ENCODE measurements around the gene YBX3. TPM values are rescaled to one million over a fixed set of nuclear protein-coding genes. Genes with fewer than 3 reads are reported as not detected.

The YBX3 gene
- total RNA-seq, 1 donor from 2014 or later: 162 TPM

GRCh38 chr12:10721651-10722501, 1.2 kb downstream of the YBX3 start:
- DNase-seq: peak; percentile 89

GRCh38 chr12:10720974-10721650, 2.0 kb downstream of the YBX3 start:
- no peak for DNase-seq

- DNase-seq: no peak
These were observed 3.6 kb downstream of the YBX3 start for GRCh38 chr12:10719482-10719881.

GRCh38 chr12:10718279-10718821, 4.8 kb downstream of the YBX3 start:
- peak; percentile 26 for DNase-seq

- no peak for DNase-seq
These were observed 5.7 kb downstream of the YBX3 start for GRCh38 chr12:10717410-10717809.

- peak; percentile 25 for DNase-seq
These were observed 6.3 kb downstream of the YBX3 start for GRCh38 chr12:10716704-10717315.

GRCh38 chr12:10716277-10716676, 6.8 kb downstream of the YBX3 start:
- no peak for DNase-seq

- DNase-seq: no peak
These were observed 7.6 kb downstream of the YBX3 start for GRCh38 chr12:10715491-10715890.

GRCh38 chr12:10709808-10710207, 13.3 kb downstream of the YBX3 start:
- no peak for DNase-seq

- DNase-seq: no peak
These were observed 14.3 kb downstream of the YBX3 start for GRCh38 chr12:10708862-10709261.

- DNase-seq: no peak
These were observed 17.5 kb downstream of the YBX3 start for GRCh38 chr12:10705655-10706054.

- no peak for DNase-seq
These were observed 21.3 kb downstream of the YBX3 start for GRCh38 chr12:10701843-10702242.

GRCh38 chr12:10701131-10701681, 21.9 kb downstream of the YBX3 start:
- peak; percentile 34 for DNase-seq

GRCh38 chr12:10700581-10700980, 22.5 kb downstream of the YBX3 start:
- no peak for DNase-seq

GRCh38 chr12:10697862-10698261, 25.3 kb downstream of the YBX3 start:
- no peak for DNase-seq

GRCh38 chr12:10697156-10697555, 26.0 kb downstream of the YBX3 start:
- no peak for DNase-seq

GRCh38 chr12:10690906-10691305, 32.2 kb downstream of the YBX3 start:
- no peak for DNase-seq

- DNase-seq: no peak
These were observed 34.0 kb downstream of the YBX3 start for GRCh38 chr12:10689146-10689545.

GRCh38 chr12:10688042-10688441, 35.1 kb downstream of the YBX3 start:
- DNase-seq: no peak

- no peak for DNase-seq
These were observed 49.3 kb downstream of the YBX3 start, which contains the start of gene STYK1 for GRCh38 chr12:10673659-10674384. Gene STYK1, minus strand, starts transcription at chr12:10674052. Its CDS starts 39,434 bp downstream, at chr12:10634618.

GRCh38 chr12:10672231-10672868, 50.8 kb downstream of the YBX3 start:
- DNase-seq: no peak

All from skin of body (tissue), 2 donors.